ENCODE measurements around the gene TBC1D1.
"Not testable (repeated sequence)": the region's sequence is repeated elsewhere in the genome, so short reads cannot be mapped to it uniquely, and the experiment has no call there.

Gene TBC1D1

GRCh38 chr4:37889849-37890800 is 759 bp upstream of the TBC1D1 start:
- peak in 1 of 2 experiments; percentile 10 for DNase-seq

GRCh38 chr4:37891260-37892159 is 626 bp downstream of the TBC1D1 start:
- DNase-seq: peak; percentile 6 to 25

- DNase-seq: peak; percentile 44 to 51
Measured at GRCh38 chr4:37892641-37893040, 1.8 kb downstream of the TBC1D1 start.

- no peak for DNase-seq
Measured at GRCh38 chr4:37893164-37893563, 2.3 kb downstream of the TBC1D1 start.

GRCh38 chr4:37895271-37895670 is 4.4 kb downstream of the TBC1D1 start:
- DNase-seq: no peak

GRCh38 chr4:37896206-37896860 is 5.4 kb downstream of the TBC1D1 start:
- no peak for DNase-seq

- no peak for DNase-seq
Measured at GRCh38 chr4:37902212-37902611, 11.3 kb downstream of the TBC1D1 start.

- no peak for DNase-seq
Measured at GRCh38 chr4:37902738-37903693, 12.1 kb downstream of the TBC1D1 start.

GRCh38 chr4:37903901-37904300 is 13.0 kb downstream of the TBC1D1 start:
- no peak for DNase-seq

- no peak for DNase-seq
Measured at GRCh38 chr4:37904824-37905223, 13.9 kb downstream of the TBC1D1 start.

GRCh38 chr4:37905533-37906169 is 14.8 kb downstream of the TBC1D1 start:
- DNase-seq: no peak

- no peak for DNase-seq
Measured at GRCh38 chr4:37908488-37909331, 17.8 kb downstream of the TBC1D1 start.

- no peak for DNase-seq
Measured at GRCh38 chr4:37909332-37910090, 18.6 kb downstream of the TBC1D1 start.

- no peak for DNase-seq
Measured at GRCh38 chr4:37910091-37910486, 19.2 kb downstream of the TBC1D1 start.

- no peak for DNase-seq
Measured at GRCh38 chr4:37914539-37914938, 23.7 kb downstream of the TBC1D1 start.

- no peak for DNase-seq
Measured at GRCh38 chr4:37917388-37917787, 26.5 kb downstream of the TBC1D1 start.

- DNase-seq: no peak
Measured at GRCh38 chr4:37918653-37919052, 27.8 kb downstream of the TBC1D1 start.

GRCh38 chr4:37922328-37922727 is 31.4 kb downstream of the TBC1D1 start:
- no peak for DNase-seq

- not testable (repeated sequence) for DNase-seq
Measured at GRCh38 chr4:37923089-37923488, 32.2 kb downstream of the TBC1D1 start.

- no peak for DNase-seq
Measured at GRCh38 chr4:37924946-37925345, 34.1 kb downstream of the TBC1D1 start.
